IMR-90 (cell line): Measurements from ENCODE around the gene UCK2. TPM values are rescaled to one million over a fixed set of nuclear protein-coding genes. Genes with fewer than 3 reads are reported as not detected.

ENCODE experiments used
- ATAC-seq: fragments of 200-7000 bp; cut with Tn5 transposase; 2 replicates; pipeline ENCODE4 v1.9.1; 2020; ENCODE audit warnings: low read depth, mild to moderate bottlenecking, moderate library complexity
- BruUV-seq: library from RNA; stranded (reverse); fragments of 400-500 nt; replicated peaks from 2 replicates; lab custom pipeline; 2021; lab: Mats Ljungman, UMichigan
- CTCF ChIA-PET: fragments of 300-600 bp; formaldehyde crosslinking; extraction: SDS; loops from one replicate; lab custom pipeline; 2021; ENCODE audit warnings: antibody characterized with exemption; lab: Yijun Ruan, JAX
- POLR2A ChIA-PET: fragments of 300-600 bp; sonication (Branson Sonifier 250); formaldehyde crosslinking; loops from one replicate; lab custom pipeline; 2022; ENCODE audit warnings: antibody characterized with exemption; ENCODE audit not compliant: unreplicated experiment; lab: Charles Lee
- DNase-seq: peaks from one replicate; pipeline ENCODE4 v3.0.0; 2013
- H2AFZ ChIP-seq: replicated peaks from 2 replicates; pipeline ENCODE3; 2013; ENCODE audit warnings: low read length, mild to moderate bottlenecking; ENCODE audit not compliant: poor library complexity
- H2AK5ac ChIP-seq: 2 replicates; pipeline ENCODE4 v1.6.1; 2013; ENCODE audit warnings: low read depth, low read length, inconsistent platforms
- H2AK9ac ChIP-seq: replicated peaks from 2 replicates; pipeline ENCODE3; 2013; ENCODE audit warnings: mild to moderate bottlenecking, low read depth, low read length, moderate library complexity; ENCODE audit not compliant: poor library complexity
- H2BK120ac ChIP-seq: 2 replicates; pipeline ENCODE4 v1.6.1; 2013; ENCODE audit warnings: low read depth, low read length, inconsistent platforms
- H2BK15ac ChIP-seq: 3 replicates; pipeline ENCODE4 v1.6.1; 2013; ENCODE audit warnings: low read depth, low read length, inconsistent platforms
- H2BK20ac ChIP-seq: 2 replicates; pipeline ENCODE4 v1.6.1; 2013; ENCODE audit warnings: low read depth, mild to moderate bottlenecking, inconsistent platforms, low read length, moderate library complexity
- H2BK5ac ChIP-seq: 2 replicates; pipeline ENCODE4 v1.6.1; 2013; ENCODE audit warnings: mild to moderate bottlenecking, low read depth, low read length, inconsistent platforms; ENCODE audit not compliant: poor library complexity, severe bottlenecking
- H3K14ac ChIP-seq: replicated peaks from 2 replicates; pipeline ENCODE4 v1.6.1; 2013; ENCODE audit warnings: low read depth, low read length, inconsistent platforms
- H3K18ac ChIP-seq: 2 replicates; pipeline ENCODE4 v1.6.1; 2013; ENCODE audit warnings: low read depth, low read length, control low read depth
- H3K23ac ChIP-seq: 2 replicates; pipeline ENCODE4 v1.6.1; 2013; ENCODE audit warnings: low read depth, low read length, inconsistent platforms
- H3K27ac ChIP-seq: 2 replicates; pipeline ENCODE4 v1.5.1; 2013; ENCODE audit warnings: mild to moderate bottlenecking, control low read depth, low read length; ENCODE audit not compliant: insufficient read depth
- H3K27me3 ChIP-seq: 2 replicates; pipeline ENCODE4 v1.6.1; 2013; ENCODE audit warnings: low read length; ENCODE audit not compliant: control insufficient read depth, insufficient read depth
- H3K36me3 ChIP-seq: 2 replicates; pipeline ENCODE4 v1.6.1; 2013; ENCODE audit warnings: low read length, mixed read lengths; ENCODE audit not compliant: control insufficient read depth, insufficient read depth
- H3K4ac ChIP-seq: 2 replicates; pipeline ENCODE4 v1.6.1; 2013; ENCODE audit warnings: low read depth, low read length, inconsistent platforms
- H3K4me1 ChIP-seq: 2 replicates; pipeline ENCODE4 v1.6.1; 2013; ENCODE audit warnings: low read length, mixed read lengths; ENCODE audit not compliant: control insufficient read depth, insufficient read depth
- H3K4me2 ChIP-seq: 2 replicates; pipeline ENCODE4 v1.6.1; 2013; ENCODE audit warnings: low read depth, mild to moderate bottlenecking, control low read depth, low read length, moderate library complexity
- H3K4me3 ChIP-seq: 2 replicates; pipeline ENCODE4 v1.5.1; 2013; ENCODE audit warnings: low read depth, mild to moderate bottlenecking, control low read depth, low read length, moderate library complexity; ENCODE audit not compliant: insufficient read depth
- H3K56ac ChIP-seq: 2 replicates; pipeline ENCODE4 v1.6.1; 2013; ENCODE audit warnings: low read length, inconsistent platforms; ENCODE audit not compliant: insufficient read depth; ENCODE audit errors: extremely low read depth
- H3K79me1 ChIP-seq, 2 experiments: 2 replicates each; pipeline ENCODE4 v1.6.1; 2013; ENCODE audit warnings: low read length in 2 of 2, inconsistent platforms in 1 of 2, low read depth in 1 of 2
- H3K9ac ChIP-seq: 2 replicates; pipeline ENCODE4 v1.6.1; 2013; ENCODE audit warnings: low read depth, low read length, control low read depth
- H3K9me1 ChIP-seq: 2 replicates; pipeline ENCODE4 v1.6.1; 2013; ENCODE audit warnings: low read length, inconsistent platforms; ENCODE audit not compliant: insufficient read depth
- H3K9me3 ChIP-seq: 2 replicates; pipeline ENCODE4 v1.6.1; 2013; ENCODE audit warnings: low read length; ENCODE audit not compliant: control insufficient read depth, insufficient read depth
- H4K20me1 ChIP-seq: 2 replicates; pipeline ENCODE4 v1.6.1; 2013; ENCODE audit warnings: low read length, inconsistent platforms; ENCODE audit not compliant: insufficient read depth
- H4K5ac ChIP-seq: 2 replicates; pipeline ENCODE4 v1.6.1; 2013; ENCODE audit warnings: mild to moderate bottlenecking, low read depth, low read length, control low read depth
- H4K8ac ChIP-seq, 2 experiments: 2 replicates each; pipeline ENCODE4 v1.6.1; 2013; ENCODE audit warnings: low read depth in 2 of 2, low read length in 2 of 2, control low read depth in 1 of 2, inconsistent platforms in 1 of 2
- H4K91ac ChIP-seq: 2 replicates; pipeline ENCODE4 v1.6.1; 2013; ENCODE audit warnings: low read depth, low read length, inconsistent platforms; ENCODE audit not compliant: insufficient read depth
- BHLHE40 ChIP-seq: fragments of 150-350 bp; IDR thresholded peaks from 2 replicates; pipeline ENCODE4 v1.6.1; 2016; ENCODE audit warnings: mild to moderate bottlenecking, low read depth, low read length
- CEBPB ChIP-seq: IDR thresholded peaks from 2 replicates; pipeline ENCODE4 v1.6.1; 2012; ENCODE audit warnings: low read depth, low read length, improper control_type of control experiment
- CHD1 ChIP-seq: IDR thresholded peaks from 2 replicates; pipeline ENCODE4 v1.6.1; 2012; ENCODE audit warnings: low read depth, low read length, improper control_type of control experiment
- CTCF ChIP-seq: conservative IDR thresholded peaks from 2 replicates; pipeline ENCODE4 v1.5.1; 2012; ENCODE audit warnings: mild to moderate bottlenecking, low read depth, low read length, improper control_type of control experiment
- ELK1 ChIP-seq: fragments of 150-350 bp; IDR thresholded peaks from 2 replicates; pipeline ENCODE4 v1.6.1; 2016; ENCODE audit warnings: low read depth, mild to moderate bottlenecking, low read length, moderate library complexity, borderline replicate concordance
- FOS ChIP-seq: fragments of 150-350 bp; IDR thresholded peaks from 2 replicates; pipeline ENCODE4 v1.6.1; 2016; ENCODE audit warnings: low read depth, low read length
- MAFK ChIP-seq: IDR thresholded peaks from 2 replicates; pipeline ENCODE4 v1.6.1; 2012; ENCODE audit warnings: low read depth, low read length, improper control_type of control experiment
- MAZ ChIP-seq: IDR thresholded peaks from 2 replicates; pipeline ENCODE4 v1.6.1; 2012; ENCODE audit warnings: low read depth, mild to moderate bottlenecking, low read length, improper control_type of control experiment, moderate library complexity, borderline replicate concordance
- MXI1 ChIP-seq: IDR thresholded peaks from 2 replicates; pipeline ENCODE4 v1.6.1; 2012; ENCODE audit warnings: low read depth, mild to moderate bottlenecking, low read length, moderate library complexity, borderline replicate concordance
- NFE2L2 ChIP-seq: fragments of 150-350 bp; IDR thresholded peaks from 2 replicates; pipeline ENCODE4 v1.6.1; 2016; ENCODE audit warnings: low read depth, mild to moderate bottlenecking, low read length
- POLR2A ChIP-seq: IDR thresholded peaks from 2 replicates; pipeline ENCODE4 v1.6.1; 2012; ENCODE audit warnings: mild to moderate bottlenecking, low read depth, low read length
- RAD21 ChIP-seq: IDR thresholded peaks from 2 replicates; pipeline ENCODE4 v1.6.1; 2012; ENCODE audit warnings: low read length, improper control_type of control experiment
- RCOR1 ChIP-seq: IDR thresholded peaks from 2 replicates; pipeline ENCODE4 v1.6.1; 2012; ENCODE audit warnings: mild to moderate bottlenecking, low read length, improper control_type of control experiment; ENCODE audit not compliant: insufficient replicate concordance
- RFX5 ChIP-seq: IDR thresholded peaks from 2 replicates; pipeline ENCODE4 v1.8.0; 2012; ENCODE audit warnings: low read depth, mild to moderate bottlenecking, low read length, moderate library complexity
- SMC3 ChIP-seq: fragments of 150-350 bp; IDR thresholded peaks from 2 replicates; pipeline ENCODE4 v1.6.1; 2016; ENCODE audit warnings: low read depth, mild to moderate bottlenecking, antibody characterized with exemption, low read length, moderate library complexity
- USF2 ChIP-seq: fragments of 150-350 bp; IDR thresholded peaks from 2 replicates; pipeline ENCODE4 v1.6.1; 2017; ENCODE audit warnings: mild to moderate bottlenecking, antibody characterized with exemption, low read length, low read depth
- WGBS, 2 experiments: methylation state at CpG; one replicate each; pipeline versions ENCODE4 v1.1.5 to v1.1.7; 2013; ENCODE audit warnings: missing lambda C conversion rate in 2 of 2; ENCODE audit not compliant: insufficient read length in 1 of 2; ENCODE audit errors: extremely low coverage in 2 of 2; 5-methylcytosine and 5-hydroxymethylcytosine counted together
- dilution Hi-C: fragments of 300-500 bp; cut with HindIII; formaldehyde crosslinking; loops from one replicate; pipeline ENCODE4 v1.14.3; 2018; ENCODE audit warnings: low sequenced_read_pairs; ENCODE audit not compliant: unreplicated experiment
- in situ Hi-C: fragments of 300-500 bp; cut with MboI; formaldehyde crosslinking; loops from 3 replicates; pipeline ENCODE4 v1.14.3; 2019; ENCODE audit warnings: low sequenced_read_pairs, inconsistent platforms, mixed read lengths
- intact Hi-C: fragments of 100-400 bp; cut with micrococcal nuclease; formaldehyde crosslinking; loops from 2 replicates; pipeline ENCODE4 v1.10.0; 2022
- polyA plus RNA-seq, 3 experiments: library from polyadenylated mRNA; depleted of rRNA; stranded (reverse); fragments of >200 nt; gene quantifications; 2 replicates each; pipeline ENCODE4 v1.2.3, GENCODE V29; 2012; ENCODE audit warnings: low replicate concordance in 1 of 3
- total RNA-seq: library from RNA; depleted of rRNA; stranded (reverse); fragments of >200 nt; gene quantifications from 2 replicates; pipeline ENCODE4 v1.2.3, GENCODE V29; 2012

Gene UCK2
- total and polyA plus RNA-seq, 2 of the 4 experiments (the other 2 are of a cell fraction) = 83.0 to 87.8 TPM

- no peak overlapping the region for H3K4ac ChIP-seq
Observed at GRCh38 chr1:165831146-165831545, 3.7 kb downstream of the UCK2 start.

More at GRCh38 chr1:165831146-165831545, 3.7 kb downstream of the UCK2 start:
- H2BK5ac ChIP-seq = no peak overlapping the region
- peaks cover 8% of the 10 kb centered on the region for H3K4me1 ChIP-seq
- no peak overlapping the region for H2AK5ac ChIP-seq
- no peaks in the 10 kb centered on the region for H3K9me3 ChIP-seq
- no peak overlapping the region for H3K23ac ChIP-seq
- H2BK20ac ChIP-seq = no peak overlapping the region
- intact Hi-C loops = no loop called here
- DNase-seq (no peak), ATAC-seq (no peak)
- ChIA-PET POLR2A (no interaction called here), CTCF (no interaction called here)
- in situ Hi-C loops = no loop called here
- no peak overlapping the region for H4K5ac ChIP-seq
- dilution Hi-C loops = no loop called here
- no peak overlapping the region for H2AFZ ChIP-seq
- H3K18ac ChIP-seq = no peak overlapping the region
- H3K4me2 ChIP-seq = no peak overlapping the region
- no peak overlapping the region for H4K8ac ChIP-seq
- no peak overlapping the region for H3K9ac ChIP-seq
- H2AK9ac ChIP-seq = no peak overlapping the region
- TF ChIP-seq USF2 = no peak
- TF ChIP-seq CTCF = no peak
- no peak for TF ChIP-seq MXI1
- TF ChIP-seq SMC3 = no peak
- TF ChIP-seq ELK1 = no peak
- no peak for TF ChIP-seq NFE2L2
- no peak for TF ChIP-seq MAZ
- no peak for TF ChIP-seq CEBPB
- TF ChIP-seq MAFK = no peak
- TF ChIP-seq FOS = no peak
- TF ChIP-seq RCOR1 = no peak
- no peak for TF ChIP-seq POLR2A
- no peak for TF ChIP-seq RAD21
- no peak for TF ChIP-seq RFX5
- TF ChIP-seq CHD1 = no peak
- no peak for TF ChIP-seq BHLHE40
- H3K27ac ChIP-seq = no peak overlapping the region
- H4K91ac ChIP-seq = no peak overlapping the region
- no peak overlapping the region for H3K56ac ChIP-seq
- H3K27me3 ChIP-seq = no peaks in the 10 kb centered on the region
- 100% methylated on average over 2 of the region's 3 CpGs; no CpG with 5 or more reads in 1 of the 2 experiments for WGBS, 2 experiments
- H2BK15ac ChIP-seq = no peak overlapping the region
- H3K9me1 ChIP-seq = peaks cover 10% of the 10 kb centered on the region
- H4K20me1 ChIP-seq = peaks cover 39% of the 10 kb centered on the region
- peaks cover 8 to 35% of the 10 kb centered on the region in 2 experiments; a peak in 3 of 4 replicates for H3K79me1 ChIP-seq
- H3K14ac ChIP-seq = no peak overlapping the region
- no peak overlapping the region for H2BK120ac ChIP-seq
- no peak overlapping the region for H3K4me3 ChIP-seq
- H3K36me3 ChIP-seq = no peaks in the 10 kb centered on the region
- no TSS peak for BruUV-seq
